HepG2 (cell line): ENCODE data around the gene ATP6V1C2. TPM values are rescaled to one million over a fixed set of nuclear protein-coding genes. Genes with fewer than 3 reads are reported as not detected.
A peak's percentile ranks its signal among the peaks of the same experiment; 100 is the strongest.

Experiments
- AGO2 ChIP-seq: fragments of 200-400 bp; formaldehyde crosslinking; optimal IDR thresholded peaks from 2 replicates; pipeline ENCODE3; 2017; ENCODE audit warnings: mild to moderate bottlenecking, low read depth, low read length, moderate library complexity
- CCAR2 ChIP-seq: fragments of 200-400 bp; formaldehyde crosslinking; optimal IDR thresholded peaks from 2 replicates; pipeline ENCODE3; 2018; ENCODE audit warnings: low read depth, mild to moderate bottlenecking, low read length, moderate library complexity
- ETV6 ChIP-seq: sonication (generic); formaldehyde crosslinking; conservative IDR thresholded peaks from 2 replicates; pipeline ENCODE4 v1.4.0; 2020; ENCODE audit warnings: missing genetic modification reagents
- HNRNPLL ChIP-seq: fragments of 200-400 bp; formaldehyde crosslinking; IDR thresholded peaks from 2 replicates; pipeline ENCODE4 v1.6.1; 2017; ENCODE audit warnings: mild to moderate bottlenecking, low read depth, low read length; ENCODE audit not compliant: poor library complexity, severe bottlenecking
- SIX1 ChIP-seq: sonication (generic); formaldehyde crosslinking; IDR thresholded peaks from 2 replicates; pipeline ENCODE4 v1.4.0; 2020; ENCODE audit warnings: missing genetic modification reagents, borderline replicate concordance
- SMARCC2 ChIP-seq: fragments of 450-650 bp; IDR thresholded peaks from 2 replicates; pipeline ENCODE4 v1.6.1; 2017; ENCODE audit warnings: antibody characterized with exemption, mild to moderate bottlenecking
- U2AF2 ChIP-seq: fragments of 200-400 bp; formaldehyde crosslinking; IDR thresholded peaks from 2 replicates; pipeline ENCODE4 v1.6.1; 2017; ENCODE audit warnings: low read depth, mild to moderate bottlenecking, low read length
- ZFP36L2 ChIP-seq: sonication (generic); formaldehyde crosslinking; IDR thresholded peaks from 2 replicates; pipeline ENCODE4 v1.4.0; 2020; ENCODE audit warnings: missing genetic modification reagents
- ZNF264 ChIP-seq: sonication (generic); formaldehyde crosslinking; IDR thresholded peaks from 2 replicates; pipeline ENCODE4 v1.4.0; 2020; ENCODE audit warnings: missing genetic modification reagents
- ZNF337 ChIP-seq: sonication (generic); formaldehyde crosslinking; IDR thresholded peaks from 2 replicates; pipeline ENCODE4 v1.5.1; 2020; ENCODE audit warnings: missing genetic modification reagents, low read depth, mild to moderate bottlenecking, borderline replicate concordance
- ZNF367 ChIP-seq: sonication (generic); formaldehyde crosslinking; IDR thresholded peaks from 2 replicates; pipeline ENCODE4 v1.4.0; 2020; ENCODE audit warnings: missing genetic modification reagents, borderline replicate concordance
- ZNF747 ChIP-seq: sonication (generic); formaldehyde crosslinking; IDR thresholded peaks from 2 replicates; pipeline ENCODE4 v1.8.1; 2023; ENCODE audit warnings: missing genetic modification reagents, mild to moderate bottlenecking, borderline replicate concordance
- ZNF788 ChIP-seq: sonication (generic); formaldehyde crosslinking; IDR thresholded peaks from 2 replicates; pipeline ENCODE4 v1.5.0; 2020; ENCODE audit warnings: mild to moderate bottlenecking, missing genetic modification reagents, borderline replicate concordance
- ZNF792 ChIP-seq: IDR thresholded peaks from 2 replicates; pipeline ENCODE4 v1.6.1; 2016
- ZSCAN22 ChIP-seq: sonication (generic); formaldehyde crosslinking; IDR thresholded peaks from 2 replicates; pipeline ENCODE4 v1.4.0; 2020; ENCODE audit warnings: mild to moderate bottlenecking, missing genetic modification reagents
- polyA plus RNA-seq, 8 experiments: library from polyadenylated mRNA; depleted of rRNA in 3 of 8; stranded (reverse) in 7 of 8; unstranded in 1 of 8; fragments of >200 nt; fragmentation: Illumina TruSeq in 4 of 8; extraction: Trizol in 4 of 8; gene quantifications; 2 replicates each; pipeline versions ENCODE4 v1.2.1 to v1.2.3, GENCODE V29; 2011 to 2016; ENCODE audit warnings: low read depth in 4 of 8, missing spikeins in 1 of 8, mixed read lengths in 1 of 8; ENCODE audit not compliant: insufficient read depth in 1 of 8
- total RNA-seq, 5 experiments: library from RNA; depleted of rRNA; stranded (reverse); fragments of >200 nt; fragmentation: Illumina TruSeq; extraction: Trizol; gene quantifications; 2 replicates each; pipeline ENCODE4 v1.2.3, GENCODE V29; 2016; ENCODE audit warnings: low read depth in 1 of 5
- TF ChIP-seq, protein P1 (sequence below): sonication (generic); formaldehyde crosslinking; conservative IDR thresholded peaks from 2 replicates; pipeline ENCODE4 v1.4.0; 2020; ENCODE audit warnings: missing genetic modification reagents
- TF ChIP-seq, protein P2 (sequence below): sonication (generic); formaldehyde crosslinking; IDR thresholded peaks from 2 replicates; pipeline ENCODE4 v1.4.0; 2020; ENCODE audit warnings: missing genetic modification reagents, borderline replicate concordance
- TF ChIP-seq, protein P3 (sequence below): sonication (generic); formaldehyde crosslinking; IDR thresholded peaks from 2 replicates; pipeline ENCODE4 v1.5.1; 2020; ENCODE audit warnings: missing genetic modification reagents, mild to moderate bottlenecking, borderline replicate concordance
- TF ChIP-seq, protein P4 (sequence below): IDR thresholded peaks from 2 replicates; pipeline ENCODE4 v1.6.1; 2016; ENCODE audit warnings: missing biosample characterization, missing genetic modification reagents, low read depth

Gene ATP6V1C2
- total and polyA plus RNA-seq, 2 of the 13 experiments (the other 11 are each of a cell fraction or from before 2014, with no cell fraction given) = 0.04 to 0.29 TPM

DNA sequence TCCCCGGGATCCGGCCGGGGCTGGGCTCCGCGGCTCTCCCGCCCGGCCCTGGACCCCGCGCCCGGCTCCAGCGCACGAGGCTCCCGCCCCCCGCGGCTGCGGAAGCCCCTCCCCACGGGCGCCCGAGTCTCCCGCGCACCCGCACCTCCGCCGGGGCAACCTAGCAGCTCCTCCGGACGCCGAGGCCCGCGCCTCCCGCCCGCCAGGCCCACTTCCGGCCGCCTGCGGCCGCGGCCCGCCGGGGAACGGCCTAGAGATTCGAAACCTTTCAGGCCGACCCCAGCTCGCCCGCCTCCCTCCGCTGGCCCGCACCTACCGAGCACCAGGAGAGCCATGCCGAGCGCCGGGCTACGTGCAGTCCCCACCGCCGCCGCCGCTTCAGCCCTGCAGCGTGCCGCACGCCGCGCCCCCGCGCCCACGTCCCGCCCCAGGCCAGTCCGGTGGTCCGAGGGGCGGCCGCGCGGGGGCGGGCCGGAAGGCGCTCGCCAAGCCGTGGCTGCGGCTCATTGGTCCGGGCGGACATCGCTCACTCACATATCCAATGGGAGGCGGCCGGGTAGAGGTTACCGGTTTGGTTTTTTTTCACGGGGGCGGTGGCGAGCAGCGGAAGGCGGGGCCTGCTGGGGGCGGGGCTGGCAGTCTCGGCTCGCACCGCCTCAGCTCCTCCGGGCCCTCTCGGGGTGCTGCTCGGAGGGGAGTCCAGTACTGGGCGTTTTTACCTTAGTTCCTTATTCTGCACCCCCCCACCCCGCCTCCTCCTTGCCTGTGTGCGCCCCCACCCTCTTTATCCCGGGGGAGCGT is 91.1 kb downstream of the ATP6V1C2 start, which contains the start of gene PDIA6 (continued):
- TF ChIP-seq SIX1 (no peak), SMARCC2 (no peak), AGO2 (peak; percentile 25), ZFP36L2 (no peak), ZNF367 (no peak; the same call in 1 of the 2 replicates), U2AF2 (no peak), ZNF337 (no peak), ZNF788 (CRISPR knock-in tag) (no peak; the same call in 1 of the 2 replicates), ZNF792 (no peak), ETV6 (CRISPR knock-in tag) (no peak), ZNF264 (CRISPR knock-in tag) (no peak), HNRNPLL (no peak), ZNF747 (CRISPR knock-in tag) (no peak), ZSCAN22 (CRISPR knock-in tag) (no peak), CCAR2 (no peak)
- TF ChIP-seq, protein P1, sequence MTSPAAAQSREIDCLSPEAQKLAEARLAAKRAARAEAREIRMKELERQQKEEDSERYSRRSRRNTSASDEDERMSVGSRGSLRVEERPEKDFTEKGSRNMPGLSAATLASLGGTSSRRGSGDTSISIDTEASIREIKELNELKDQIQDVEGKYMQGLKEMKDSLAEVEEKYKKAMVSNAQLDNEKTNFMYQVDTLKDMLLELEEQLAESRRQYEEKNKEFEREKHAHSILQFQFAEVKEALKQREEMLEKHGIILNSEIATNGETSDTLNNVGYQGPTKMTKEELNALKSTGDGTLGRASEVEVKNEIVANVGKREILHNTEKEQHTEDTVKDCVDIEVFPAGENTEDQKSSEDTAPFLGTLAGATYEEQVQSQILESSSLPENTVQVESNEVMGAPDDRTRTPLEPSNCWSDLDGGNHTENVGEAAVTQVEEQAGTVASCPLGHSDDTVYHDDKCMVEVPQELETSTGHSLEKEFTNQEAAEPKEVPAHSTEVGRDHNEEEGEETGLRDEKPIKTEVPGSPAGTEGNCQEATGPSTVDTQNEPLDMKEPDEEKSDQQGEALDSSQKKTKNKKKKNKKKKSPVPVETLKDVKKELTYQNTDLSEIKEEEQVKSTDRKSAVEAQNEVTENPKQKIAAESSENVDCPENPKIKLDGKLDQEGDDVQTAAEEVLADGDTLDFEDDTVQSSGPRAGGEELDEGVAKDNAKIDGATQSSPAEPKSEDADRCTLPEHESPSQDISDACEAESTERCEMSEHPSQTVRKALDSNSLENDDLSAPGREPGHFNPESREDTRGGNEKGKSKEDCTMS = no peak
- TF ChIP-seq, protein P2, sequence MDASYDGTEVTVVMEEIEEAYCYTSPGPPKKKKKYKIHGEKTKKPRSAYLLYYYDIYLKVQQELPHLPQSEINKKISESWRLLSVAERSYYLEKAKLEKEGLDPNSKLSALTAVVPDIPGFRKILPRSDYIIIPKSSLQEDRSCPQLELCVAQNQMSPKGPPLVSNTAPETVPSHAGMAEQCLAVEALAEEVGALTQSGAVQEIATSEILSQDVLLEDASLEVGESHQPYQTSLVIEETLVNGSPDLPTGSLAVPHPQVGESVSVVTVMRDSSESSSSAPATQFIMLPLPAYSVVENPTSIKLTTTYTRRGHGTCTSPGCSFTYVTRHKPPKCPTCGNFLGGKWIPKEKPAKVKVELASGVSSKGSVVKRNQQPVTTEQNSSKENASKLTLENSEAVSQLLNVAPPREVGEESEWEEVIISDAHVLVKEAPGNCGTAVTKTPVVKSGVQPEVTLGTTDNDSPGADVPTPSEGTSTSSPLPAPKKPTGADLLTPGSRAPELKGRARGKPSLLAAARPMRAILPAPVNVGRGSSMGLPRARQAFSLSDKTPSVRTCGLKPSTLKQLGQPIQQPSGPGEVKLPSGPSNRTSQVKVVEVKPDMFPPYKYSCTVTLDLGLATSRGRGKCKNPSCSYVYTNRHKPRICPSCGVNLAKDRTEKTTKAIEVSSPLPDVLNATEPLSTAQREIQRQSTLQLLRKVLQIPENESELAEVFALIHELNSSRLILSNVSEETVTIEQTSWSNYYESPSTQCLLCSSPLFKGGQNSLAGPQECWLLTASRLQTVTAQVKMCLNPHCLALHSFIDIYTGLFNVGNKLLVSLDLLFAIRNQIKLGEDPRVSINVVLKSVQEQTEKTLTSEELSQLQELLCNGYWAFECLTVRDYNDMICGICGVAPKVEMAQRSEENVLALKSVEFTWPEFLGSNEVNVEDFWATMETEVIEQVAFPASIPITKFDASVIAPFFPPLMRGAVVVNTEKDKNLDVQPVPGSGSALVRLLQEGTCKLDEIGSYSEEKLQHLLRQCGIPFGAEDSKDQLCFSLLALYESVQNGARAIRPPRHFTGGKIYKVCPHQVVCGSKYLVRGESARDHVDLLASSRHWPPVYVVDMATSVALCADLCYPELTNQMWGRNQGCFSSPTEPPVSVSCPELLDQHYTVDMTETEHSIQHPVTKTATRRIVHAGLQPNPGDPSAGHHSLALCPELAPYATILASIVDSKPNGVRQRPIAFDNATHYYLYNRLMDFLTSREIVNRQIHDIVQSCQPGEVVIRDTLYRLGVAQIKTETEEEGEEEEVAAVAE = no peak
- TF ChIP-seq, protein P3, sequence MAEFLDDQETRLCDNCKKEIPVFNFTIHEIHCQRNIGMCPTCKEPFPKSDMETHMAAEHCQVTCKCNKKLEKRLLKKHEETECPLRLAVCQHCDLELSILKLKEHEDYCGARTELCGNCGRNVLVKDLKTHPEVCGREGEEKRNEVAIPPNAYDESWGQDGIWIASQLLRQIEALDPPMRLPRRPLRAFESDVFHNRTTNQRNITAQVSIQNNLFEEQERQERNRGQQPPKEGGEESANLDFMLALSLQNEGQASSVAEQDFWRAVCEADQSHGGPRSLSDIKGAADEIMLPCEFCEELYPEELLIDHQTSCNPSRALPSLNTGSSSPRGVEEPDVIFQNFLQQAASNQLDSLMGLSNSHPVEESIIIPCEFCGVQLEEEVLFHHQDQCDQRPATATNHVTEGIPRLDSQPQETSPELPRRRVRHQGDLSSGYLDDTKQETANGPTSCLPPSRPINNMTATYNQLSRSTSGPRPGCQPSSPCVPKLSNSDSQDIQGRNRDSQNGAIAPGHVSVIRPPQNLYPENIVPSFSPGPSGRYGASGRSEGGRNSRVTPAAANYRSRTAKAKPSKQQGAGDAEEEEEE (CRISPR knock-in tag) = no peak
- TF ChIP-seq, protein P4, sequence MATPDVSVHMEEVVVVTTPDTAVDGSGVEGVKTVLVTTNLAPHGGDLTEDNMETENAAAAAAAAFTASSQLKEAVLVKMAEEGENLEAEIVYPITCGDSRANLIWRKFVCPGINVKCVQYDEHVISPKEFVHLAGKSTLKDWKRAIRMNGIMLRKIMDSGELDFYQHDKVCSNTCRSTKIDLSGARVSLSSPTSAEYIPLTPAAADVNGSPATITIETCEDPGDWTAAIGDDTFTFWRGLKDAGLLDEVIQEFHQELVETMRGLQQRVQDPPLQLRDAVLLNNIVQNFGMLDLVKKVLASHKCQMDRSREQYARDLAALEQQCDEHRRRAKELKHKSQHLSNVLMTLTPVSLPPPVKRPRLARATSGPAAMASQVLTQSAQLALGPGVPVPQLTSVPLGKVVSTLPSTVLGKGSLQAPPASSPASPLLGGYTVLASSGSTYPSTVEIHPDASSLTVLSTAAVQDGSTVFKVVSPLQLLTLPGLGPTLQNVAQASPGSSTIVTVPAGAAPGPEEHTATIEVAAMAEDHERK = no peak
